ENCODE measurements around the gene DNAJC17.

The DNAJC17 gene

GRCh38 chr15:40731034-40731433 lies 76.2 kb downstream of the DNAJC17 start:
- no peak for DNase-seq

- DNase-seq = no peak
These were observed 83.4 kb downstream of the DNAJC17 start for GRCh38 chr15:40723919-40724318.

- no peak for DNase-seq
These were observed 84.3 kb downstream of the DNAJC17 start for GRCh38 chr15:40722934-40723333.

GRCh38 chr15:40722354-40722753 lies 84.9 kb downstream of the DNAJC17 start:
- no peak for DNase-seq

GRCh38 chr15:40721701-40722100 lies 85.6 kb downstream of the DNAJC17 start:
- DNase-seq = no peak

DNA sequence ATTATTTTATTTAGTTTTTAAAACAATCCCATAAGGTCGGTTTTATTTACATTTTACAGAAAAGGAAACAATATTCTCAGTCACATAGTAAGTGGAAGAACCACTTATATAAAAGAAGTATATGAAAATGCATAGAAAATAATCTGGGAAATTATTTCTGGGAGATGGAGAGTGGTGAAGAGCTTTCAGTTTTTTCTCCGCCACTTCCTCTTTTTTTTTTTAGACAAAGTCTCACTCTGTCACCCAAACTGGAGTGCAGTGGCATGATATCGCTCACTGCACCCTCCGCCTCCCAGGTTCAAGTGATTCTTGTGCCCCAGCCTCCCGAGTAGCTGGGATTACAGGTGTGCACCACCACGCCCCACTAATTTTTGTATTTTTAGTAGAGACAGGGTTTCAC lies 91.1 kb downstream of the DNAJC17 start:
- DNase-seq = no peak
